Fibroblast of lung (primary cell): Measurements from ENCODE around the gene CECR2. TPM values are rescaled to one million over a fixed set of nuclear protein-coding genes. Genes with fewer than 3 reads are reported as not detected.

Source experiments
- DNase-seq, 2 donors: peaks; one replicate each; pipeline versions ENCODE4 v3.0.0 to v3.0.0-alpha.2; 2010; ENCODE audit warnings: low read depth in 2 of 2
- H2AFZ ChIP-seq: 2 replicates; pipeline ENCODE4 v1.5.1; 2012; ENCODE audit warnings: low read length, control low read depth, inconsistent platforms
- H3K27ac ChIP-seq: 2 replicates; pipeline ENCODE4 v1.5.1; 2011; ENCODE audit warnings: low read length, control low read depth; ENCODE audit not compliant: insufficient read depth
- H3K27me3 ChIP-seq: 2 replicates; pipeline ENCODE4 v1.5.1; 2011; ENCODE audit warnings: mild to moderate bottlenecking, low read length; ENCODE audit not compliant: control insufficient read depth, insufficient read depth
- H3K36me3 ChIP-seq: 2 replicates; pipeline ENCODE4 v1.5.1; 2011; ENCODE audit warnings: low read length; ENCODE audit not compliant: control insufficient read depth, insufficient read depth
- H3K4me1 ChIP-seq: 2 replicates; pipeline ENCODE4 v1.5.1; 2011; ENCODE audit warnings: low read length; ENCODE audit not compliant: control insufficient read depth, insufficient read depth; ENCODE audit errors: extremely low read depth
- H3K4me2 ChIP-seq: 2 replicates; pipeline ENCODE4 v1.5.1; 2011; ENCODE audit warnings: low read length, control low read depth; ENCODE audit not compliant: insufficient read depth; ENCODE audit errors: extremely low read depth
- H3K4me3 ChIP-seq, 4 experiments: fragments of 200-600 bp in 1 of 4; sonication (generic) in 1 of 4; replicated peaks in 1 of 4; 2 replicates each; pipeline ENCODE4 v1.5.1; 2011 to 2016; ENCODE audit warnings: low read length in 4 of 4, low read depth in 3 of 4, mild to moderate bottlenecking in 3 of 4, control low read depth in 2 of 4, inconsistent platforms in 1 of 4, mixed read lengths in 1 of 4; ENCODE audit not compliant: insufficient read depth in 1 of 4; ENCODE audit errors: control extremely low read depth in 1 of 4
- H3K79me2 ChIP-seq: 2 replicates; pipeline ENCODE4 v1.5.1; 2012; ENCODE audit warnings: mild to moderate bottlenecking, low read length, inconsistent platforms; ENCODE audit not compliant: control insufficient read depth, insufficient read depth
- H3K9ac ChIP-seq: 2 replicates; pipeline ENCODE4 v1.5.1; 2011; ENCODE audit warnings: mild to moderate bottlenecking, low read length, control low read depth; ENCODE audit not compliant: insufficient read depth
- H3K9me3 ChIP-seq: 2 replicates; pipeline ENCODE4 v1.5.1; 2012; ENCODE audit warnings: low read depth, low read length; ENCODE audit not compliant: control insufficient read depth, insufficient read depth
- H4K20me1 ChIP-seq: 2 replicates; pipeline ENCODE4 v1.5.1; 2011; ENCODE audit warnings: low read length; ENCODE audit not compliant: control insufficient read depth, insufficient read depth; ENCODE audit errors: extremely low read depth
- CTCF ChIP-seq, 2 donors: IDR thresholded peaks in 1 of 2; conservative IDR thresholded peaks in 1 of 2; 1 replicate in 1 of 2; 2 replicates in 1 of 2; pipeline ENCODE4 v1.5.1; 2011 to 2012; ENCODE audit warnings: low read length in 2 of 2, control low read depth in 1 of 2, inconsistent platforms in 1 of 2, low read depth in 1 of 2, mild to moderate bottlenecking in 1 of 2
- EZH2 ChIP-seq: IDR thresholded peaks from 2 replicates; pipeline ENCODE4 v1.5.1; 2012; ENCODE audit warnings: low read length, control low read depth, mild to moderate bottlenecking; ENCODE audit errors: missing control alignments
- polyA plus RNA-seq, 2 donors: library from polyadenylated mRNA; depleted of rRNA in 1 of 2; stranded (reverse) in 1 of 2; unstranded in 1 of 2; fragments of >200 nt; gene quantifications; 2 replicates each; pipeline ENCODE4 v1.2.1, GENCODE V29; 2011 to 2012; ENCODE audit warnings: missing spikeins in 1 of 2
- total RNA-seq: library from RNA; depleted of rRNA; stranded (reverse); fragments of >200 nt; gene quantifications from 2 replicates; pipeline ENCODE4 v1.2.1, GENCODE V29; 2014

Gene CECR2
- total and polyA plus RNA-seq, 2 donors (not counting 1 experiment from before 2014, with no cell fraction given): under 0.01 to 0.09 TPM

- Histone ChIP-seq H4K20me1 (no peaks in the 10 kb centered on the region), H3K27me3 (no peaks in the 10 kb centered on the region), H3K36me3 (no peaks in the 10 kb centered on the region), H3K4me1 (no peaks in the 10 kb centered on the region), H3K9ac (no peak overlapping the region), H3K4me2 (no peak overlapping the region), H3K27ac (no peak overlapping the region), H2AFZ (no peak overlapping the region), H3K4me3 (no peak overlapping the region), H3K9me3 (no peaks in the 10 kb centered on the region), H3K79me2 (no peaks in the 10 kb centered on the region)
- TF ChIP-seq CTCF (conservative IDR thresholded peaks at IDR 0.05 in 1 of 2, IDR thresholded peaks at IDR 0.05 in 1 of 2; ENCODE audit: low read depth in 1 of 2, low read length in 2 of 2): no peak
- no peak for TF ChIP-seq EZH2
- DNase-seq: no peak
Measured at GRCh38 chr22:17346578-17346977, 22.7 kb upstream of the CECR2 start.

- Histone ChIP-seq H4K20me1 (no peaks in the 10 kb centered on the region), H3K4me1 (no peaks in the 10 kb centered on the region), H3K27me3 (no peaks in the 10 kb centered on the region), H3K79me2 (no peaks in the 10 kb centered on the region), H3K4me2 (no peak overlapping the region), H2AFZ (no peak overlapping the region), H3K9me3 (no peaks in the 10 kb centered on the region), H3K4me3 (no peak overlapping the region), H3K36me3 (no peaks in the 10 kb centered on the region), H3K27ac (no peak overlapping the region), H3K9ac (no peak overlapping the region)
- no peak for DNase-seq
- TF ChIP-seq EZH2 (no peak), CTCF (conservative IDR thresholded peaks at IDR 0.05 in 1 of 2, IDR thresholded peaks at IDR 0.05 in 1 of 2; ENCODE audit: low read depth in 1 of 2, low read length in 2 of 2) (no peak)
Measured at GRCh38 chr22:17347724-17348123, 21.5 kb upstream of the CECR2 start.

DNA sequence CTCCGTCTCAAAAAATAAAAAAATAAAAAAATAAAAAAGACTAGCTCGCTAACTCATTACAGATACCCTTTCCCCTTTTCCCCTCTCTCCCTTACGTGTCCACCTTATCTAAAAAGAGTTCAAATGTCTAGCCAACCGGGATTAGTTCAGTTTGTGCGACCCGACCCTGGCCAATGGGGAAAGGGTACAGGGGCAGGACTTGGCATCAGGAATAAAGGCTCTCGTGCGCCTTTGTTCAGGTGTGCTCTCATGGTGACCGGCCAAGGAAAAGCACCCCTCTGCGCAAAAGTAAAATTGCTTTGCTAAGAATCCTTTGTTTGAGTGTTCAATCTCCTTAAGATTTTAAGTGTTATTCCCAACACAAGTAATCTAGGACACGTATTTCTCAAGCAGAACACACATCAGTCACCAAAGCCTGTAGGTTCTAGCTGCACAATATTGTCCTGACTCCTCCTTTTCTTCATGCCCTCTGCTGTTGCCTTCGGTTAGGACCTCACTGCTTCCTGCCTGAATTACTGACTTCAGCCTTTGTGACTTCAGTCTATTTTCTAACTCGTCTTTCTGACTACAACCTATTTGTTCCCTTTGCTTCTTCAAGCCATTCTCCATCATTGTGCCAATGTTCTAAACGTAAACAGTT, 20.7 kb upstream of the CECR2 start:
- Histone ChIP-seq H3K79me2 (no peaks in the 10 kb centered on the region), H3K36me3 (no peaks in the 10 kb centered on the region), H3K27ac (no peak overlapping the region), H4K20me1 (no peaks in the 10 kb centered on the region), H2AFZ (no peak overlapping the region), H3K4me2 (no peak overlapping the region), H3K4me3 (no peak overlapping the region), H3K9me3 (no peaks in the 10 kb centered on the region), H3K9ac (no peak overlapping the region), H3K27me3 (no peaks in the 10 kb centered on the region), H3K4me1 (no peaks in the 10 kb centered on the region)
- TF ChIP-seq CTCF (conservative IDR thresholded peaks at IDR 0.05 in 1 of 2, IDR thresholded peaks at IDR 0.05 in 1 of 2; ENCODE audit: low read depth in 1 of 2, low read length in 2 of 2): no peak
- no peak for TF ChIP-seq EZH2
- no peak for DNase-seq
